ENCODE data around the gene GNPTAB. TPM values are rescaled to one million over a fixed set of nuclear protein-coding genes. Genes with fewer than 3 reads are reported as not detected.
"Not testable (repeated sequence)": the region's sequence is repeated elsewhere in the genome, so short reads cannot be mapped to it uniquely, and the experiment has no call there.

Gene GNPTAB
- total RNA-seq, 2 experiments from 2014 or later = 19.6 to 20.2 TPM

- Mint-ChIP-seq H3K9me3 (no peaks in the 10 kb centered on the region), H3K4me3 (no peak overlapping the region), H3K27ac (no peak overlapping the region), H3K36me3 (peaks cover 12% of the 10 kb centered on the region), H3K4me1 (ENCODE audit: low read depth) (no peaks in the 10 kb centered on the region), H3K27me3 (no peaks in the 10 kb centered on the region)
- ChIA-PET POLR2A (no interaction called here), CTCF (no interaction called here)
- no peak for DNase-seq
- intact Hi-C loops (cut with micrococcal nuclease) = no loop called here
These were observed 86.9 kb downstream of the GNPTAB start for GRCh38 chr12:101743724-101744472.

- Mint-ChIP-seq H3K9me3 (no peaks in the 10 kb centered on the region), H3K36me3 (peaks cover 10% of the 10 kb centered on the region), H3K4me3 (no peak overlapping the region), H3K27ac (no peak overlapping the region), H3K4me1 (ENCODE audit: low read depth) (no peaks in the 10 kb centered on the region), H3K27me3 (no peaks in the 10 kb centered on the region)
- intact Hi-C loops (cut with micrococcal nuclease) = no loop called here
- ChIA-PET POLR2A (no interaction called here), CTCF (interaction anchor here (1.3 kb wide), 1 partner anchor 17 kb away, joined by 3 read pairs; no protein-coding TSS in a partner anchor)
- no peak for DNase-seq
These were observed 87.5 kb downstream of the GNPTAB start for GRCh38 chr12:101743242-101743641.

- no peaks in the 10 kb centered on the region for H3K4me1 Mint-ChIP-seq (ENCODE audit: low read depth)
- H3K36me3 Mint-ChIP-seq = peaks cover 15% of the 10 kb centered on the region
- no peak overlapping the region for H3K27ac Mint-ChIP-seq
- intact Hi-C loops (cut with micrococcal nuclease) = no loop called here
- no peak overlapping the region for H3K4me3 Mint-ChIP-seq
- no peaks in the 10 kb centered on the region for H3K27me3 Mint-ChIP-seq
- DNase-seq = no peak
- CTCF ChIA-PET = no interaction called here
- POLR2A ChIA-PET = no interaction called here
- no peaks in the 10 kb centered on the region for H3K9me3 Mint-ChIP-seq
These were observed 89.8 kb downstream of the GNPTAB start for GRCh38 chr12:101740980-101741379.

- CTCF ChIA-PET = no interaction called here
- no peak for DNase-seq
- no peak overlapping the region for H3K4me3 Mint-ChIP-seq
- intact Hi-C loops (cut with micrococcal nuclease) = no loop called here
- H3K9me3 Mint-ChIP-seq = no peaks in the 10 kb centered on the region
- H3K27ac Mint-ChIP-seq = no peak overlapping the region
- H3K4me1 Mint-ChIP-seq (ENCODE audit: low read depth) = no peaks in the 10 kb centered on the region
- peaks cover 15% of the 10 kb centered on the region for H3K36me3 Mint-ChIP-seq
- H3K27me3 Mint-ChIP-seq = no peaks in the 10 kb centered on the region
- POLR2A ChIA-PET = no interaction called here
These were observed 90.2 kb downstream of the GNPTAB start for GRCh38 chr12:101740566-101740965.

GRCh38 chr12:101738920-101739665 is 91.7 kb downstream of the GNPTAB start, which contains the start of gene SYCP3:
Gene SYCP3, minus strand, starts transcription at chr12:101739462. Its CDS starts 1,527 bp downstream, at chr12:101737935.
- POLR2A ChIA-PET = no interaction called here

GRCh38 chr12:101737476-101737875 is 93.3 kb downstream of the GNPTAB start:
- Mint-ChIP-seq H3K27me3 (no peaks in the 10 kb centered on the region), H3K9me3 (no peaks in the 10 kb centered on the region), H3K4me3 (no peak overlapping the region), H3K27ac (no peak overlapping the region), H3K4me1 (ENCODE audit: low read depth) (no peaks in the 10 kb centered on the region), H3K36me3 (peaks cover 17% of the 10 kb centered on the region)
- POLR2A ChIA-PET = interaction anchor here (0.5 kb wide), 1 partner anchor 201 kb away, joined by 3 read pairs; no protein-coding TSS in a partner anchor
- CTCF ChIA-PET = no interaction called here
- intact Hi-C loops (cut with micrococcal nuclease) = no loop called here
- DNase-seq = no peak

More at GRCh38 chr12:101738920-101739665, 91.7 kb downstream of the GNPTAB start, which contains the start of gene SYCP3:
- CTCF ChIA-PET = no interaction called here
- Mint-ChIP-seq H3K9me3 (no peaks in the 10 kb centered on the region), H3K36me3 (peaks cover 13% of the 10 kb centered on the region), H3K4me1 (ENCODE audit: low read depth) (no peaks in the 10 kb centered on the region), H3K27me3 (no peaks in the 10 kb centered on the region), H3K27ac (no peak within 1 kb of the TSS), H3K4me3 (no peak within 1 kb of the TSS)
- intact Hi-C loops (cut with micrococcal nuclease) = no loop called here
- no peak for DNase-seq

- H3K27ac Mint-ChIP-seq; intact Hi-C loops (cut with micrococcal nuclease); H3K4me1 Mint-ChIP-seq (ENCODE audit: low read depth); CTCF ChIA-PET; DNase-seq; H3K27me3 Mint-ChIP-seq; H3K9me3 Mint-ChIP-seq; POLR2A ChIA-PET; H3K4me3 Mint-ChIP-seq: not testable (repeated sequence)
- H3K36me3 Mint-ChIP-seq = peaks cover 20% of the 10 kb centered on the region
These were observed 96.3 kb downstream of the GNPTAB start for GRCh38 chr12:101734482-101734881.

- CTCF ChIA-PET = interaction anchor here (1.0 to 1.2 kb wide), 2 partner anchors 41 to 319 kb away, joined by 3 read pairs; no protein-coding TSS in a partner anchor
These were observed 97.6 kb downstream of the GNPTAB start for GRCh38 chr12:101733166-101733565.

GRCh38 chr12:101732318-101732717 is 98.4 kb downstream of the GNPTAB start:
- H3K4me1 Mint-ChIP-seq (ENCODE audit: low read depth) = no peaks in the 10 kb centered on the region
- ChIA-PET CTCF (interaction anchor here (1.0 to 1.2 kb wide), 2 partner anchors 42 to 318 kb away, joined by 3 read pairs; no protein-coding TSS in a partner anchor), POLR2A (no interaction called here)
- no peak overlapping the region for H3K4me3 Mint-ChIP-seq
- no peak overlapping the region for H3K27ac Mint-ChIP-seq
- H3K36me3 Mint-ChIP-seq = peaks cover 15% of the 10 kb centered on the region
- no peaks in the 10 kb centered on the region for H3K27me3 Mint-ChIP-seq
- no peaks in the 10 kb centered on the region for H3K9me3 Mint-ChIP-seq
- intact Hi-C loops (cut with micrococcal nuclease) = no loop called here
- no peak for DNase-seq

More at GRCh38 chr12:101733166-101733565, 97.6 kb downstream of the GNPTAB start:
- Mint-ChIP-seq H3K36me3 (peaks cover 20% of the 10 kb centered on the region), H3K4me1 (ENCODE audit: low read depth) (no peaks in the 10 kb centered on the region), H3K27me3 (no peaks in the 10 kb centered on the region), H3K4me3 (no peak overlapping the region), H3K27ac (no peak overlapping the region), H3K9me3 (no peaks in the 10 kb centered on the region)
- DNase-seq = no peak
- intact Hi-C loops (cut with micrococcal nuclease) = no loop called here
- POLR2A ChIA-PET = no interaction called here

GRCh38 chr12:101729842-101730241 is 100.9 kb downstream of the GNPTAB start:
- ChIA-PET CTCF (no interaction called here), POLR2A (no interaction called here)
- peaks cover 19% of the 10 kb centered on the region for H3K36me3 Mint-ChIP-seq
- intact Hi-C loops (cut with micrococcal nuclease) = no loop called here
- no peaks in the 10 kb centered on the region for H3K9me3 Mint-ChIP-seq
- no peak overlapping the region for H3K27ac Mint-ChIP-seq
- no peaks in the 10 kb centered on the region for H3K27me3 Mint-ChIP-seq
- H3K4me1 Mint-ChIP-seq (ENCODE audit: low read depth) = no peaks in the 10 kb centered on the region
- DNase-seq = no peak
- H3K4me3 Mint-ChIP-seq = no peak overlapping the region

GRCh38 chr12:101727098-101727497 is 103.7 kb downstream of the GNPTAB start:
- DNase-seq = no peak
- intact Hi-C loops (cut with micrococcal nuclease) = no loop called here
- POLR2A ChIA-PET = no interaction called here

GRCh38 chr12:101722392-101722791 is 108.4 kb downstream of the GNPTAB start:
- H3K36me3 Mint-ChIP-seq = peaks cover 8% of the 10 kb centered on the region
- no peak for DNase-seq
- H3K4me1 Mint-ChIP-seq (ENCODE audit: low read depth) = no peaks in the 10 kb centered on the region
- POLR2A ChIA-PET = no interaction called here
- CTCF ChIA-PET = interaction anchor here (0.6 kb wide), 1 partner anchor 304 kb away, joined by 6 read pairs; no protein-coding TSS in a partner anchor
- no peak overlapping the region for H3K27ac Mint-ChIP-seq
- no peaks in the 10 kb centered on the region for H3K9me3 Mint-ChIP-seq
- no peaks in the 10 kb centered on the region for H3K27me3 Mint-ChIP-seq
- no peak overlapping the region for H3K4me3 Mint-ChIP-seq
- intact Hi-C loops (cut with micrococcal nuclease) = no loop called here

More at GRCh38 chr12:101727098-101727497, 103.7 kb downstream of the GNPTAB start:
- Mint-ChIP-seq H3K4me1 (ENCODE audit: low read depth) (no peaks in the 10 kb centered on the region), H3K27ac (no peak overlapping the region), H3K4me3 (no peak overlapping the region), H3K9me3 (no peaks in the 10 kb centered on the region), H3K27me3 (no peaks in the 10 kb centered on the region), H3K36me3 (peaks cover 13% of the 10 kb centered on the region)
- CTCF ChIA-PET = no interaction called here

Measured in activated CD4-positive, alpha-beta memory T cell treated with anti-CD3 and anti-CD28 coated beads for 36 hours (primary cell).